ENCODE results near the gene VWF. TPM values are rescaled to one million over a fixed set of nuclear protein-coding genes. Genes with fewer than 3 reads are reported as not detected.

VWF gene
- total RNA-seq, 1 donor from 2014 or later: 0.06 TPM

- TF ChIP-seq CTCF (conservative IDR thresholded peaks at IDR 0.05; ENCODE audit: low read depth, low read length): no peak
- DNase-seq (ENCODE audit: low read depth): peak; percentile 31
Observed at GRCh38 chr12:6084969-6085450, 39.5 kb downstream of the VWF start.

GRCh38 chr12:6084261-6084968 is 40.1 kb downstream of the VWF start:
- peak; percentile 9 for TF ChIP-seq CTCF (conservative IDR thresholded peaks at IDR 0.05; ENCODE audit: low read depth, low read length)
- H3K4me3 ChIP-seq (ENCODE audit: low read depth, low read length): no peak overlapping the region
- no peak for DNase-seq (ENCODE audit: low read depth)

More at GRCh38 chr12:6084969-6085450, 39.5 kb downstream of the VWF start:
- no peak overlapping the region for H3K4me3 ChIP-seq (ENCODE audit: low read depth, low read length)

GRCh38 chr12:6083601-6084000 is 40.9 kb downstream of the VWF start:
- no peak for TF ChIP-seq CTCF (conservative IDR thresholded peaks at IDR 0.05; ENCODE audit: low read depth, low read length)
- H3K4me3 ChIP-seq (ENCODE audit: low read depth, low read length): no peak overlapping the region
- no peak for DNase-seq (ENCODE audit: low read depth)

GRCh38 chr12:6082613-6083012 is 41.9 kb downstream of the VWF start:
- DNase-seq (ENCODE audit: low read depth): no peak
- TF ChIP-seq CTCF (conservative IDR thresholded peaks at IDR 0.05; ENCODE audit: low read depth, low read length): no peak
- H3K4me3 ChIP-seq (ENCODE audit: low read depth, low read length): no peak overlapping the region

- TF ChIP-seq CTCF (conservative IDR thresholded peaks at IDR 0.05; ENCODE audit: low read depth, low read length): no peak
- no peak overlapping the region for H3K4me3 ChIP-seq (ENCODE audit: low read depth, low read length)
- DNase-seq (ENCODE audit: low read depth): no peak
Observed at GRCh38 chr12:6080149-6081045, 44.1 kb downstream of the VWF start.

- DNase-seq (ENCODE audit: low read depth): no peak
- no peak for TF ChIP-seq CTCF (conservative IDR thresholded peaks at IDR 0.05; ENCODE audit: low read depth, low read length)
- H3K4me3 ChIP-seq (ENCODE audit: low read depth, low read length): no peak overlapping the region
Observed at GRCh38 chr12:6078398-6079096, 45.9 kb downstream of the VWF start.

Measured in epithelial cell of proximal tubule (primary cell).